Esophagus muscularis mucosa (tissue), 4 donors: ENCODE data around the gene ESAM. TPM values are rescaled to one million over a fixed set of nuclear protein-coding genes. Genes with fewer than 3 reads are reported as not detected.

Source experiments
- DNase-seq: peaks from one replicate; pipeline ENCODE4 v3.0.0-alpha.2; 2017; ENCODE audit errors: extremely low spot score
- H3K27ac ChIP-seq, 4 donors: fragments of 200-600 bp; sonication (generic); replicated peaks in 1 of 4; 1 replicate in 3 of 4; 2 replicates in 1 of 4; pipeline ENCODE4 v1.5.1; 2016 to 2019; ENCODE audit warnings: mild to moderate bottlenecking in 1 of 4
- H3K27me3 ChIP-seq, 4 donors: fragments of 200-600 bp; sonication (generic); one replicate each; pipeline versions ENCODE4 v1.5.1 to v1.6.0; 2016 to 2019
- H3K36me3 ChIP-seq, 4 donors: fragments of 200-600 bp; sonication (generic); one replicate each; pipeline ENCODE4 v1.5.1; 2016 to 2019
- H3K4me1 ChIP-seq, 4 donors: fragments of 200-600 bp; sonication (generic); one replicate each; pipeline ENCODE4 v1.5.1; 2016 to 2019
- H3K4me3 ChIP-seq, 4 donors: fragments of 200-600 bp; sonication (generic); 1 replicate in 2 of 4; 2 replicates in 2 of 4; pipeline ENCODE4 v1.5.1; 2016 to 2019; ENCODE audit warnings: mild to moderate bottlenecking in 4 of 4, moderate library complexity in 1 of 4
- H3K9me3 ChIP-seq, 4 donors: fragments of 200-600 bp; sonication (generic); 1 replicate in 3 of 4; 2 replicates in 1 of 4; pipeline ENCODE4 v1.5.1; 2016 to 2019
- CTCF ChIP-seq, 3 experiments: fragments of 200-600 bp in 2 of 3; fragments of 450-650 bp in 1 of 3; sonication (generic) in 2 of 3; IDR thresholded peaks; one replicate each; pipeline ENCODE4 v1.5.1; 2017 to 2019; ENCODE audit warnings: antibody characterized with exemption in 3 of 3, mild to moderate bottlenecking in 2 of 3, moderate library complexity in 1 of 3
- EP300 ChIP-seq: sonication (generic); formaldehyde crosslinking; IDR thresholded peaks from one replicate; pipeline ENCODE4 v1.6.1; 2017; ENCODE audit warnings: antibody characterized with exemption
- POLR2A ChIP-seq: fragments of 450-650 bp; IDR thresholded peaks from one replicate; pipeline ENCODE4 v1.6.1; 2017; ENCODE audit warnings: antibody characterized with exemption, moderate library complexity, mild to moderate bottlenecking, low read depth
- POLR2AphosphoS5 ChIP-seq, 2 donors: sonication (generic); formaldehyde crosslinking; IDR thresholded peaks; one replicate each; pipeline ENCODE4 v1.6.1; 2017; ENCODE audit warnings: antibody characterized with exemption in 2 of 2
- WGBS: methylation state at CpG from one replicate; pipeline ENCODE4 v1.1.5; 2018; 5-methylcytosine and 5-hydroxymethylcytosine counted together
- intact Hi-C: fragments of 100-400 bp; cut with DNase I; formaldehyde crosslinking; loops from one replicate; pipeline ENCODE4 v1.15.1; 2023
- total RNA-seq, 4 donors: library from RNA; depleted of rRNA; stranded (reverse); fragments of >200 nt; gene quantifications; one replicate each; pipeline versions ENCODE4 v1.1.0 to v1.2.1, GENCODE V29; 2016

Gene ESAM
- total RNA-seq, 4 donors from 2014 or later, result 10.8 to 52.8 (median 41.1) TPM

GRCh38 chr11:124747406-124748099 is 14.5 kb downstream of the ESAM start:
- Histone ChIP-seq H3K27me3 (peaks cover 0 to 100% (median 44%) of the 10 kb centered on the region in 4 donors), H3K4me1 (peaks cover 41 to 51% (median 47%) of the 10 kb centered on the region in 4 donors), H3K27ac (peak overlapping the region in 3 of 4 donors; percentile 43 to 56 (median 45))

GRCh38 chr11:124746621-124747243 is 15.4 kb downstream of the ESAM start:
- H3K4me3 ChIP-seq, result peak overlapping the region; percentile 51 to 62 (median 53)
- intact Hi-C loops, result no loop called here
- H3K27ac ChIP-seq, result peak overlapping the region; percentile 29 to 56 (median 48)
- peaks cover 38 to 44% (median 43%) of the 10 kb centered on the region in 4 donors for H3K4me1 ChIP-seq
- 2% methylated on average over 21 of the region's 37 CpGs for WGBS
- no peaks in the 10 kb centered on the region for H3K9me3 ChIP-seq
- peaks cover 0 to 13% (median 0%) of the 10 kb centered on the region in 4 donors for H3K36me3 ChIP-seq
- TF ChIP-seq EP300, result no peak
- TF ChIP-seq CTCF (IDR thresholded peaks at IDR 0.05), result peak in 2 of 3 experiments; percentile 32 to 34
- TF ChIP-seq POLR2A, result no peak
- peak; percentile 63 to 79 for TF ChIP-seq POLR2AphosphoS5 (IDR thresholded peaks at IDR 0.05)
- DNase-seq, result no peak
- H3K27me3 ChIP-seq, result peaks cover 0 to 100% (median 41%) of the 10 kb centered on the region in 4 donors

More at GRCh38 chr11:124747406-124748099, 14.5 kb downstream of the ESAM start:
- 66% methylated on average over 14 of the region's 14 CpGs for WGBS
- intact Hi-C loops, result no loop called here
- DNase-seq, result no peak
- Histone ChIP-seq H3K9me3 (no peaks in the 10 kb centered on the region), H3K4me3 (peak overlapping the region in 1 of 4 donors; percentile 53), H3K36me3 (peaks cover 0 to 20% (median 0%) of the 10 kb centered on the region in 4 donors)
- TF ChIP-seq POLR2A, result no peak
- no peak for TF ChIP-seq CTCF (IDR thresholded peaks at IDR 0.05)

GRCh38 chr11:124745835-124746620 is 16.1 kb downstream of the ESAM start:
- peaks cover 0 to 6% (median 0%) of the 10 kb centered on the region in 4 donors for H3K36me3 ChIP-seq
- H3K27me3 ChIP-seq, result peaks cover 0 to 100% (median 39%) of the 10 kb centered on the region in 4 donors
- TF ChIP-seq CTCF (IDR thresholded peaks at IDR 0.05) (no peak), POLR2A (no peak), POLR2AphosphoS5 (IDR thresholded peaks at IDR 0.05) (no peak), EP300 (no peak)
- WGBS, result 14% methylated on average over 37 of the region's 41 CpGs
- peak overlapping the region; percentile 29 to 56 (median 48) for H3K27ac ChIP-seq
- H3K4me3 ChIP-seq, result peak overlapping the region; percentile 51 to 62 (median 53)
- DNase-seq, result no peak
- peaks cover 35 to 40% (median 38%) of the 10 kb centered on the region in 4 donors for H3K4me1 ChIP-seq
- intact Hi-C loops, result no loop called here
- no peaks in the 10 kb centered on the region for H3K9me3 ChIP-seq

GRCh38 chr11:124745270-124745834 is 16.7 kb downstream of the ESAM start:
- Histone ChIP-seq H3K36me3 (peaks cover 0 to 4% (median 0%) of the 10 kb centered on the region in 4 donors), H3K9me3 (no peaks in the 10 kb centered on the region), H3K27me3 (peaks cover 2 to 100% (median 42%) of the 10 kb centered on the region in 4 donors), H3K4me1 (peaks cover 41 to 47% (median 43%) of the 10 kb centered on the region in 4 donors), H3K27ac (no peak overlapping the region), H3K4me3 (peak overlapping the region in 2 of 4 donors; percentile 53)
- intact Hi-C loops, result no loop called here
- whole genome bisulfite sequencing, result 40% methylated on average over 34 of the region's 44 CpGs
- no peak for DNase-seq
- TF ChIP-seq POLR2AphosphoS5 (IDR thresholded peaks at IDR 0.05), result no peak
- no peak for TF ChIP-seq CTCF (IDR thresholded peaks at IDR 0.05)
- no peak for TF ChIP-seq POLR2A
- TF ChIP-seq EP300, result no peak
